HepG2 (cell line): ENCODE data around the gene KLB. TPM values are rescaled to one million over a fixed set of nuclear protein-coding genes. Genes with fewer than 3 reads are reported as not detected.

Source experiments
- ATAC-seq: fragments of 200-7000 bp; cut with Tn5 transposase; 3 replicates; pipeline ENCODE4 v1.9.1; 2020; ENCODE audit warnings: mild to moderate bottlenecking, moderate library complexity
- BruUV-seq: library from RNA; stranded (reverse); fragments of 400-500 nt; replicated peaks from 2 replicates; lab custom pipeline; 2021; lab: Mats Ljungman, UMichigan
- CTCF ChIA-PET: fragments of 300-600 bp; formaldehyde crosslinking; extraction: SDS; loops from one replicate; lab custom pipeline; 2021; ENCODE audit warnings: low total read pairs, inconsistent platforms, low intra/inter-chr PET ratio; lab: Yijun Ruan, JAX
- POLR2A ChIA-PET: fragments of 350-600 bp; sonication (Branson Sonifier 250); formaldehyde crosslinking; loops from one replicate; lab custom pipeline; 2020; ENCODE audit warnings: antibody characterized with exemption, inconsistent platforms; lab: Yijun Ruan, JAX
- DNase-seq: peaks from one replicate; pipeline ENCODE4 v3.0.0-alpha.2; 2015; ENCODE audit warnings: low spot score
- FAIRE-seq: peaks from 3 replicates; lab custom pipeline; 2011; peaks lifted over from hg19 to GRCh38; lab: Jason Lieb, UNC
- H2AFZ ChIP-seq: one replicate; pipeline ENCODE4 v1.6.1; 2011; ENCODE audit warnings: low read length, inconsistent platforms
- H3K27ac ChIP-seq: fragments of 300-600 bp; 3 replicates; pipeline ENCODE4 v1.8.0; 2011; ENCODE audit warnings: mixed run types, mild to moderate bottlenecking, mixed read lengths, low read length, inconsistent platforms; ENCODE audit not compliant: insufficient read depth; ENCODE audit errors: extremely low read length
- H3K27me3 ChIP-seq, 2 experiments: fragments of 200-600 bp in 1 of 2; 2 replicates in 1 of 2; 3 replicates in 1 of 2; pipeline versions ENCODE4 v1.6.0 to v1.8.0; 2011; ENCODE audit warnings: low read length in 2 of 2, mild to moderate bottlenecking in 2 of 2, moderate library complexity in 2 of 2, inconsistent platforms in 1 of 2; ENCODE audit not compliant: insufficient read depth in 2 of 2, control insufficient read depth in 1 of 2
- H3K36me3 ChIP-seq, 2 experiments: fragments of 200-600 bp in 1 of 2; replicated peaks in 1 of 2; 2 replicates in 1 of 2; 3 replicates in 1 of 2; pipeline versions ENCODE4 v1.5.1 to v1.8.0; 2011; ENCODE audit warnings: low read length in 2 of 2, inconsistent platforms in 1 of 2; ENCODE audit not compliant: insufficient read depth in 2 of 2, control insufficient read depth in 1 of 2
- H3K4me1 ChIP-seq: 2 replicates; pipeline ENCODE4 v1.5.1; 2012; ENCODE audit warnings: low read length, inconsistent platforms; ENCODE audit not compliant: insufficient read depth
- H3K4me2 ChIP-seq: 2 replicates; pipeline ENCODE4 v1.6.0; 2011; ENCODE audit warnings: low read depth, low read length, inconsistent platforms
- H3K4me3 ChIP-seq, 3 experiments: fragments of 200-600 bp in 1 of 3; sonication (generic), shearing (Covaris generic) in 1 of 3; replicated peaks in 1 of 3; 2 replicates each; pipeline ENCODE4 v1.5.1; 2011 to 2016; ENCODE audit warnings: low read length in 3 of 3, inconsistent platforms in 2 of 3, low read depth in 2 of 3, mild to moderate bottlenecking in 2 of 3, control low read depth in 1 of 3, mixed read lengths in 1 of 3; ENCODE audit not compliant: insufficient read depth in 1 of 3
- H3K79me2 ChIP-seq: one replicate; pipeline ENCODE4 v1.6.1; 2011; ENCODE audit warnings: low read length, inconsistent platforms; ENCODE audit not compliant: insufficient read depth
- H3K9ac ChIP-seq: 2 replicates; pipeline ENCODE4 v1.6.0; 2011; ENCODE audit warnings: mild to moderate bottlenecking, low read depth, low read length, inconsistent platforms; ENCODE audit not compliant: insufficient read depth
- H3K9me3 ChIP-seq: 2 replicates; pipeline ENCODE4 v1.5.1; 2012; ENCODE audit warnings: mild to moderate bottlenecking, low read length
- H4K20me1 ChIP-seq: 2 replicates; pipeline ENCODE4 v1.6.0; 2011; ENCODE audit warnings: inconsistent platforms, mild to moderate bottlenecking, low read length, moderate library complexity; ENCODE audit not compliant: insufficient read depth
- PHF20 ChIP-seq: sonication (generic); formaldehyde crosslinking; IDR thresholded peaks from 2 replicates; pipeline ENCODE4 v1.5.0; 2020; ENCODE audit warnings: mild to moderate bottlenecking, missing genetic modification reagents
- SYNCRIP ChIP-seq: fragments of 200-400 bp; formaldehyde crosslinking; IDR thresholded peaks from 2 replicates; pipeline ENCODE4 v1.6.1; 2018; ENCODE audit warnings: mild to moderate bottlenecking, low read depth, low read length; ENCODE audit not compliant: insufficient read depth
- TSC22D2 ChIP-seq: sonication (generic); formaldehyde crosslinking; IDR thresholded peaks from 2 replicates; pipeline ENCODE4 v1.5.1; 2020; ENCODE audit warnings: missing genetic modification reagents, mild to moderate bottlenecking, borderline replicate concordance
- ZNF563 ChIP-seq: sonication (generic); formaldehyde crosslinking; IDR thresholded peaks from 2 replicates; pipeline ENCODE4 v1.8.0; 2022; ENCODE audit warnings: mild to moderate bottlenecking, moderate library complexity, missing genetic modification reagents
- ZSCAN9 ChIP-seq: IDR thresholded peaks from 2 replicates; pipeline ENCODE4 v1.6.1; 2016; ENCODE audit warnings: borderline replicate concordance
- whole genome bisulfite sequencing: methylation state at CpG from one replicate; pipeline ENCODE4 v1.1.6; 2017; ENCODE audit warnings: low lambda C conversion rate; 5-methylcytosine and 5-hydroxymethylcytosine counted together
- in situ Hi-C: cut with HindIII; loops from 2 replicates; pipeline ENCODE4 v1.10.0; 2017; ENCODE audit warnings: low pct_unique_long_range_greater_than_20kb; ENCODE audit not compliant: extremely low pct_ligation_motif_present
- intact Hi-C: fragments of 100-400 bp; cut with micrococcal nuclease; formaldehyde crosslinking; loops from one replicate; pipeline ENCODE4 v1.10.0; 2022; ENCODE audit not compliant: unreplicated experiment
- polyA plus RNA-seq, 8 experiments: library from polyadenylated mRNA; depleted of rRNA in 3 of 8; stranded (reverse) in 7 of 8; unstranded in 1 of 8; fragments of >200 nt; fragmentation: Illumina TruSeq in 4 of 8; extraction: Trizol in 4 of 8; gene quantifications; 2 replicates each; pipeline versions ENCODE4 v1.2.1 to v1.2.3, GENCODE V29; 2011 to 2016; ENCODE audit warnings: low read depth in 4 of 8, missing spikeins in 1 of 8, mixed read lengths in 1 of 8; ENCODE audit not compliant: insufficient read depth in 1 of 8
- total RNA-seq, 5 experiments: library from RNA; depleted of rRNA; stranded (reverse); fragments of >200 nt; fragmentation: Illumina TruSeq; extraction: Trizol; gene quantifications; 2 replicates each; pipeline ENCODE4 v1.2.3, GENCODE V29; 2016; ENCODE audit warnings: low read depth in 1 of 5
- TF ChIP-seq, protein P1 (sequence below): sonication (generic); formaldehyde crosslinking; IDR thresholded peaks from 2 replicates; pipeline ENCODE4 v1.8.1; 2023; ENCODE audit warnings: mild to moderate bottlenecking, moderate library complexity, missing genetic modification reagents

KLB gene
- total and polyA plus RNA-seq, 2 of the 13 experiments (the other 11 are each of a cell fraction or from before 2014, with no cell fraction given): 25.3 to 82.0 TPM

DNA sequence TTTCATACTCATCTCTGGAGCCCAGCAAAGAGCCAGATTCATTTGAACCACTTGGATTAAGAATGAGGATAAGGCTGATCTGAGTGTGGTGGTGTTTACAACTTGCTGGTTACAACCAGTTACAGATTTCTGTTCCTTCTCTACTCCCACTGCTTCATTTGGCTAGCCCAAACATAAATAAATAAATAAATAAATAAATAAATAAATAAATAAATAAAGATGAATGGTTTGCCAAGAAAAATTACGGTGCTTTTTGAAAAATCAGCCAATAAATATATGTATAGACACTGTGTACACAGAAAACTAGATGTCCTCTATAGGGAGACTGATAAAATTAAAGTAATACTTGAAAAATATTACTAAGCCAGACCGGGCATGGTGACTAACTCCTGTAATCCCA, 34.9 kb downstream of the KLB start:
- CTCF ChIA-PET: no interaction called here
- Histone ChIP-seq H3K27me3 (no peaks in the 10 kb centered on the region), H3K4me3 (no peak overlapping the region), H3K9me3 (no peaks in the 10 kb centered on the region), H3K79me2 (no peaks in the 10 kb centered on the region), H3K27ac (no peak overlapping the region), H3K36me3 (peaks cover 13 to 48% of the 10 kb centered on the region in 2 experiments; a peak in 4 of 5 replicates), H3K9ac (no peak overlapping the region), H4K20me1 (no peaks in the 10 kb centered on the region), H3K4me1 (no peaks in the 10 kb centered on the region), H2AFZ (no peak overlapping the region), H3K4me2 (no peak overlapping the region)
- no peak for ATAC-seq
- WGBS: over 99% methylated on average over 2 of the region's 2 CpGs
- POLR2A ChIA-PET: no interaction called here
- BruUV-seq: no TSS peak
- in situ Hi-C loops (no loop called here), intact Hi-C loops (no loop called here)
- no peak for TF ChIP-seq SYNCRIP
- DNase-seq: no peak
- FAIRE-seq: no peak

DNA sequence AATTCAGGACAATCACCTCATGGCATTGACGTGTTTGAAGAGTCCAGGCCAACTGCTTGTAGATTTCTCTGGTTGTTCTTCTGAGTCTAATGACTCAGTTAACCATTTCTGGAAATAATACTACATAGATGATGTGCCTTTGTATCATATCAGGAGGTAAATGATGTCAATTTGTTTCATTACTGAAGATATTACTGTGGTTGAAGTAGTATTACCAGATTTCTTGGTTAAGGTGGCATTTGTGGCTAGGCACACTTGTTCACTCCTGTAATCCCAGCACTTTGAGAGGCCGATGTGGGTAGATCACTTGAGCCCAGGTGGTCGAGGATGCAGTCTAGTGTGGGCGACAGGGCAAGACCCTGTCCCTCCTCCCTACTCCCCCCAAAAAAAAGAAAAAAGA, 36.3 kb downstream of the KLB start:
- no TSS peak for BruUV-seq
- Histone ChIP-seq H4K20me1 (no peaks in the 10 kb centered on the region), H3K9me3 (no peaks in the 10 kb centered on the region), H3K9ac (no peak overlapping the region), H2AFZ (no peak overlapping the region), H3K27me3 (no peaks in the 10 kb centered on the region), H3K27ac (no peak overlapping the region), H3K4me2 (no peak overlapping the region), H3K4me3 (no peak overlapping the region), H3K36me3 (peaks cover 11 to 46% of the 10 kb centered on the region in 2 experiments; a peak in 4 of 5 replicates), H3K4me1 (no peaks in the 10 kb centered on the region), H3K79me2 (no peaks in the 10 kb centered on the region)
- intact Hi-C loops (no loop called here), in situ Hi-C loops (no loop called here)
- ChIA-PET POLR2A (interaction anchor here (0.7 kb wide), 1 partner anchor 24 kb away, joined by 6 read pairs; no protein-coding TSS in a partner anchor), CTCF (no interaction called here)
- ATAC-seq (no peak), DNase-seq (no peak), FAIRE-seq (no peak)
- 98% methylated on average over 4 of the region's 4 CpGs for WGBS
- TF ChIP-seq PHF20 (CRISPR knock-in tag) (no peak), TSC22D2 (CRISPR knock-in tag) (no peak), ZSCAN9 (CRISPR knock-in tag) (no peak), ZNF563 (no peak)
- TF ChIP-seq, protein P1, sequence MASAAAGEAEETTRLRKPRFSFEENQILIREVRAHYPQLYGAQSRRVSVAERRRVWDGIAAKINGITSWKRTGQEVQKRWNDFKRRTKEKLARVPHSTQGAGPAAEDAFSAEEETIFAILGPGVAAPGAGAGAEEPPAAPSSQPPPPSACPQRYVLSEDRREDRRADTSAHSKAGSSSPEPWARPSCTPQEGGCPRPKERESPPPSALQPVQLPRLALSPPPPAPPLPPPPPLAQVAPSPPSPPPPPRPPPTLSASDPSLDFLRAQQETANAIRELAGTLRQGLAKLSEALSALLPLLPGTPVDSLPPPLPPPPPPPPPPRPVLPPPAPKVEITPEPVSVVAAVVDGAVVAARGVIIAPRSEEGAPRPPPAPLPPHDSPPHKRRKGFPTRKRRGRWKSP: no peak
